ENCODE data around the gene IMPDH1. TPM values are rescaled to one million over a fixed set of nuclear protein-coding genes. Genes with fewer than 3 reads are reported as not detected.

IMPDH1 gene
- total and polyA plus RNA-seq, 10 of the 15 experiments (the other 5 are each of a cell fraction or from before 2014, with no cell fraction given): 0.50 to 61.3 (median 41.8) TPM

DNA sequence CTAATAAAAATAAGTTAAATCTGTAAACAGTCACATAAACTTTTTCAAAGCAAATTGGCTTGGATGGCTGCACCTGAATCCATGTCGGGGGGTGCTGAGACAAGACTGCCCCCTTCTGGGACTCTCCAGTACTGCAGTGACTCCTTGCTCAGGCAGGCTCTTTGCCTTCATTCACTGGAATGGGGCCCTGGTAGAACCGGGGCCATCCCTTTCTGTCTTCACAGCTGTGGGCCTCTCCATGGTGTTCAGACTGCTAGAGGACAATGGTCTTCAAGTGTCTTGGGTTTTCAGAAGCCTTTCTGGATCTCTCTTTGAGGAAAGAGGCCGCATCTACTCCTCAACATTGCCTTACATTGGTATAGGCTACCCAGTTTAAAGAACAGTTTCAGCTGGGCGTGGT is 16.1 kb upstream of the IMPDH1 start:
- ChIA-PET SMC1A (ENCODE audit: uncharacterized antibody, unreplicated experiment) (interaction anchor here (1.4 to 14.8 kb wide), 13 partner anchors 9 to 246 kb away, joined by 3 to 296 read pairs (median 18); partner anchors contain the start of gene GARIN1A), RAD21 (ENCODE audit: unreplicated experiment) (interaction anchor here (0.6 to 10.5 kb wide), 17 partner anchors 9 to 793 kb away, joined by 3 to 216 read pairs (median 8); partner anchors contain the start of genes ATP6V1F, HILPDA and IMPDH1), CTCF (interaction anchor here (0.5 to 16.0 kb wide), 26 partner anchors 13 to 666 kb away, joined by 3 to 463 read pairs (median 5); partner anchors contain the start of genes HILPDA, IMPDH1, METTL2B and RBM28), POLR2A (interaction anchor here (0.9 to 2.5 kb wide), 3 partner anchors 26 to 36 kb away, joined by 3 to 8 read pairs (median 3); no protein-coding TSS in a partner anchor)
- WGBS (ENCODE audit: insufficient coverage, insufficient replicate concordance, low lambda C conversion rate, missing lambda C conversion rate): 25% methylated on average over 4 of the region's 4 CpGs
- peak; percentile 23 for FAIRE-seq
- Histone ChIP-seq H2AFZ (ENCODE audit: control insufficient read depth, low read depth, low read length) (no peak overlapping the region), H3K27me3 (replicated peaks in 1 of 2; ENCODE audit: control insufficient read depth in 2 of 2, insufficient read depth in 2 of 2, low read length in 1 of 2) (no peaks in the 10 kb centered on the region), H3K27ac (ENCODE audit: control insufficient read depth, insufficient read depth) (no peak overlapping the region), H3K79me2 (ENCODE audit: control insufficient read depth, insufficient read depth, low read length) (no peaks in the 10 kb centered on the region), H3K4me2 (ENCODE audit: control insufficient read depth, insufficient read depth) (no peak overlapping the region), H3K36me3 (ENCODE audit: control insufficient read depth in 2 of 2, insufficient read depth in 2 of 2, low read length in 1 of 2) (no peaks in the 10 kb centered on the region), H3K4me1 (ENCODE audit: control insufficient read depth, insufficient read depth, low read length) (peaks cover 5% of the 10 kb centered on the region), H4K20me1 (ENCODE audit: control insufficient read depth, insufficient read depth) (no peaks in the 10 kb centered on the region), H3K4me3 (no peak overlapping the region), H3K9me3 (replicated peaks; ENCODE audit: control insufficient read depth, insufficient read depth, low read length) (no peaks in the 10 kb centered on the region), H3K9ac (ENCODE audit: control insufficient read depth, insufficient read depth, low read length) (no peak overlapping the region)
- intact Hi-C loops (cut with micrococcal nuclease; ENCODE audit: unreplicated experiment): loop anchor here (2.0 to 5.0 kb wide), 2 partner anchors 183 to 456 kb away; no protein-coding TSS in a partner anchor
- in situ Hi-C loops (cut with MboI): loop anchor here (5.0 kb wide), 1 partner anchor 36 kb away; no protein-coding TSS in a partner anchor
- peak; percentile 72 for ATAC-seq
- no peak for DNase-seq (ENCODE audit: low read depth, low spot score)
- BruUV-seq (replicated peaks): no TSS peak
- no peak for TF ChIP-seq ESRRA (IDR thresholded peaks at IDR 0.05; ENCODE audit: low read length)
- TF ChIP-seq, protein P1, sequence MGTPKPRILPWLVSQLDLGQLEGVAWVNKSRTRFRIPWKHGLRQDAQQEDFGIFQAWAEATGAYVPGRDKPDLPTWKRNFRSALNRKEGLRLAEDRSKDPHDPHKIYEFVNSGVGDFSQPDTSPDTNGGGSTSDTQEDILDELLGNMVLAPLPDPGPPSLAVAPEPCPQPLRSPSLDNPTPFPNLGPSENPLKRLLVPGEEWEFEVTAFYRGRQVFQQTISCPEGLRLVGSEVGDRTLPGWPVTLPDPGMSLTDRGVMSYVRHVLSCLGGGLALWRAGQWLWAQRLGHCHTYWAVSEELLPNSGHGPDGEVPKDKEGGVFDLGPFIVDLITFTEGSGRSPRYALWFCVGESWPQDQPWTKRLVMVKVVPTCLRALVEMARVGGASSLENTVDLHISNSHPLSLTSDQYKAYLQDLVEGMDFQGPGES (IDR thresholded peaks at IDR 0.05): no peak
- TF ChIP-seq, protein P2, sequence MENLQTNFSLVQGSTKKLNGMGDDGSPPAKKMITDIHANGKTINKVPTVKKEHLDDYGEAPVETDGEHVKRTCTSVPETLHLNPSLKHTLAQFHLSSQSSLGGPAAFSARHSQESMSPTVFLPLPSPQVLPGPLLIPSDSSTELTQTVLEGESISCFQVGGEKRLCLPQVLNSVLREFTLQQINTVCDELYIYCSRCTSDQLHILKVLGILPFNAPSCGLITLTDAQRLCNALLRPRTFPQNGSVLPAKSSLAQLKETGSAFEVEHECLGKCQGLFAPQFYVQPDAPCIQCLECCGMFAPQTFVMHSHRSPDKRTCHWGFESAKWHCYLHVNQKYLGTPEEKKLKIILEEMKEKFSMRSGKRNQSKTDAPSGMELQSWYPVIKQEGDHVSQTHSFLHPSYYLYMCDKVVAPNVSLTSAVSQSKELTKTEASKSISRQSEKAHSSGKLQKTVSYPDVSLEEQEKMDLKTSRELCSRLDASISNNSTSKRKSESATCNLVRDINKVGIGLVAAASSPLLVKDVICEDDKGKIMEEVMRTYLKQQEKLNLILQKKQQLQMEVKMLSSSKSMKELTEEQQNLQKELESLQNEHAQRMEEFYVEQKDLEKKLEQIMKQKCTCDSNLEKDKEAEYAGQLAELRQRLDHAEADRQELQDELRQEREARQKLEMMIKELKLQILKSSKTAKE (IDR thresholded peaks at IDR 0.05; ENCODE audit: low read depth, poor library complexity, severe bottlenecking): no peak
- TF ChIP-seq EZH2 (IDR thresholded peaks at IDR 0.05; ENCODE audit: borderline replicate concordance, control insufficient read depth, low read depth, low read length): no peak
- TF ChIP-seq LARP7 (IDR thresholded peaks at IDR 0.05): no peak
- TF ChIP-seq, protein P3, sequence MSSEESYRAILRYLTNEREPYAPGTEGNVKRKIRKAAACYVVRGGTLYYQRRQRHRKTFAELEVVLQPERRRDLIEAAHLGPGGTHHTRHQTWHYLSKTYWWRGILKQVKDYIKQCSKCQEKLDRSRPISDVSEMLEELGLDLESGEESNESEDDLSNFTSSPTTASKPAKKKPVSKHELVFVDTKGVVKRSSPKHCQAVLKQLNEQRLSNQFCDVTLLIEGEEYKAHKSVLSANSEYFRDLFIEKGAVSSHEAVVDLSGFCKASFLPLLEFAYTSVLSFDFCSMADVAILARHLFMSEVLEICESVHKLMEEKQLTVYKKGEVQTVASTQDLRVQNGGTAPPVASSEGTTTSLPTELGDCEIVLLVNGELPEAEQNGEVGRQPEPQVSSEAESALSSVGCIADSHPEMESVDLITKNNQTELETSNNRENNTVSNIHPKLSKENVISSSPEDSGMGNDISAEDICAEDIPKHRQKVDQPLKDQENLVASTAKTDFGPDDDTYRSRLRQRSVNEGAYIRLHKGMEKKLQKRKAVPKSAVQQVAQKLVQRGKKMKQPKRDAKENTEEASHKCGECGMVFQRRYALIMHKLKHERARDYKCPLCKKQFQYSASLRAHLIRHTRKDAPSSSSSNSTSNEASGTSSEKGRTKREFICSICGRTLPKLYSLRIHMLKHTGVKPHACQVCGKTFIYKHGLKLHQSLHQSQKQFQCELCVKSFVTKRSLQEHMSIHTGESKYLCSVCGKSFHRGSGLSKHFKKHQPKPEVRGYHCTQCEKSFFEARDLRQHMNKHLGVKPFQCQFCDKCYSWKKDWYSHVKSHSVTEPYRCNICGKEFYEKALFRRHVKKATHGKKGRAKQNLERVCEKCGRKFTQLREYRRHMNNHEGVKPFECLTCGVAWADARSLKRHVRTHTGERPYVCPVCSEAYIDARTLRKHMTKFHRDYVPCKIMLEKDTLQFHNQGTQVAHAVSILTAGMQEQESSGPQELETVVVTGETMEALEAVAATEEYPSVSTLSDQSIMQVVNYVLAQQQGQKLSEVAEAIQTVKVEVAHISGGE (CRISPR knock-in tag; IDR thresholded peaks at IDR 0.05): no peak
- no peak for TF ChIP-seq FOS (IDR thresholded peaks at IDR 0.05; ENCODE audit: borderline replicate concordance, extremely low read depth, insufficient read length)
- no peak for TF ChIP-seq JUND (IDR thresholded peaks at IDR 0.05; ENCODE audit: low read depth, low read length)
- no peak for TF ChIP-seq RAD51 (IDR thresholded peaks at IDR 0.05)
- no peak for TF ChIP-seq ZBED1 (IDR thresholded peaks at IDR 0.05; ENCODE audit: borderline replicate concordance)
- TF ChIP-seq NR2F1 (conservative IDR thresholded peaks at IDR 0.05): no peak
- TF ChIP-seq YBX1 (IDR thresholded peaks at IDR 0.05): no peak
- no peak for TF ChIP-seq NRF1 (conservative IDR thresholded peaks at IDR 0.05; ENCODE audit: low read depth, low read length)
- no peak for TF ChIP-seq RELA (IDR thresholded peaks at IDR 0.05; ENCODE audit: borderline replicate concordance, partially characterized antibody)
- TF ChIP-seq FOXM1 (IDR thresholded peaks at IDR 0.05; ENCODE audit: low read depth, low read length): no peak
- TF ChIP-seq POU2F2 (IDR thresholded peaks at IDR 0.05; ENCODE audit: borderline replicate concordance, low read depth, low read length): no peak
- no peak for TF ChIP-seq CBX5 (IDR thresholded peaks at IDR 0.05; ENCODE audit: low read depth)
- TF ChIP-seq RFX5 (IDR thresholded peaks at IDR 0.05; ENCODE audit: low read depth, low read length): no peak
- TF ChIP-seq SMC3 (IDR thresholded peaks at IDR 0.05; ENCODE audit: borderline replicate concordance, low read length): peak; percentile 60; the same call in 1 of the 2 replicates
- TF ChIP-seq YY1 (IDR thresholded peaks at IDR 0.05; ENCODE audit: low read depth, low read length): peak; percentile 65; the same call in 1 of the 2 replicates

Measured in GM12878 (cell line).